ENCODE data around the gene LRRC31. TPM values are rescaled to one million over a fixed set of nuclear protein-coding genes. Genes with fewer than 3 reads are reported as not detected.

LRRC31 gene
- total and polyA plus RNA-seq, 4 donors = 0.08 to 1.0 (median 0.29) TPM

DNA sequence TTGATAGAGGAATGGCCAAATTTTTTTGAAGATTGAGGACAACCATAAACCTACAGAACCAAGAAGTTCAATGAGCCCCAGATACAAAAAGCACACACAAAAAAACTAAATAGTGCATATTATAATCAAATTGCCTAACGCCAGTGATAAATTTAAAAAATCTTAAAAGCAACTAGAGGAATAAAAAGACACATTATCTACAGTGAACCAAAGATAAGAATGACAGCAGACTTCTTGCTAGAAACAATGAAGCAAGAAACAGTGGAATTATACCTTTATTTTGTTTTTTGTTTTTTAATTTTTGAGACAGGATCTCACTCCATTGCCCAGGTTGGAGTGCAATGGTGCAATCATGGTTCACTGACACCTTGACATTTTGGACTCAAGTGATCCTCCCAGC, 31.7 kb upstream of the LRRC31 start:
- no peak for ATAC-seq (ENCODE audit: insufficient read depth, low FRiP score)
- WGBS, 2 donors = 100% methylated on average over 1 of the region's 1 CpG
- Histone ChIP-seq H3K36me3 (ENCODE audit: control insufficient read depth in 4 of 4, insufficient read depth in 4 of 4, low read length in 4 of 4) (no peaks in the 10 kb centered on the region), H3K9ac (ENCODE audit: insufficient read depth in 1 of 2, low read length in 2 of 2) (no peak overlapping the region), H3K4me1 (ENCODE audit: control insufficient read depth in 5 of 5, insufficient read depth in 5 of 5, low read length in 5 of 5) (peaks cover 0 to 9% (median 0%) of the 10 kb centered on the region in 5 donors), H3K27ac (ENCODE audit: low read depth in 1 of 2, low read length in 1 of 2) (no peak overlapping the region), H3K9me3 (ENCODE audit: control insufficient read depth in 4 of 4, insufficient read depth in 3 of 4, low read length in 3 of 4) (peaks cover 0 to 7% (median 5%) of the 10 kb centered on the region in 4 donors), H3K4me3 (no peak overlapping the region), H3K27me3 (ENCODE audit: control insufficient read depth in 3 of 3, insufficient read depth in 3 of 3, low read length in 2 of 3) (no peaks in the 10 kb centered on the region)
- TF ChIP-seq, protein P1, sequence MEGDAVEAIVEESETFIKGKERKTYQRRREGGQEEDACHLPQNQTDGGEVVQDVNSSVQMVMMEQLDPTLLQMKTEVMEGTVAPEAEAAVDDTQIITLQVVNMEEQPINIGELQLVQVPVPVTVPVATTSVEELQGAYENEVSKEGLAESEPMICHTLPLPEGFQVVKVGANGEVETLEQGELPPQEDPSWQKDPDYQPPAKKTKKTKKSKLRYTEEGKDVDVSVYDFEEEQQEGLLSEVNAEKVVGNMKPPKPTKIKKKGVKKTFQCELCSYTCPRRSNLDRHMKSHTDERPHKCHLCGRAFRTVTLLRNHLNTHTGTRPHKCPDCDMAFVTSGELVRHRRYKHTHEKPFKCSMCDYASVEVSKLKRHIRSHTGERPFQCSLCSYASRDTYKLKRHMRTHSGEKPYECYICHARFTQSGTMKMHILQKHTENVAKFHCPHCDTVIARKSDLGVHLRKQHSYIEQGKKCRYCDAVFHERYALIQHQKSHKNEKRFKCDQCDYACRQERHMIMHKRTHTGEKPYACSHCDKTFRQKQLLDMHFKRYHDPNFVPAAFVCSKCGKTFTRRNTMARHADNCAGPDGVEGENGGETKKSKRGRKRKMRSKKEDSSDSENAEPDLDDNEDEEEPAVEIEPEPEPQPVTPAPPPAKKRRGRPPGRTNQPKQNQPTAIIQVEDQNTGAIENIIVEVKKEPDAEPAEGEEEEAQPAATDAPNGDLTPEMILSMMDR (IDR thresholded peaks at IDR 0.05; ENCODE audit: control extremely low read depth, extremely low read depth) = no peak
- no peak for DNase-seq

DNA sequence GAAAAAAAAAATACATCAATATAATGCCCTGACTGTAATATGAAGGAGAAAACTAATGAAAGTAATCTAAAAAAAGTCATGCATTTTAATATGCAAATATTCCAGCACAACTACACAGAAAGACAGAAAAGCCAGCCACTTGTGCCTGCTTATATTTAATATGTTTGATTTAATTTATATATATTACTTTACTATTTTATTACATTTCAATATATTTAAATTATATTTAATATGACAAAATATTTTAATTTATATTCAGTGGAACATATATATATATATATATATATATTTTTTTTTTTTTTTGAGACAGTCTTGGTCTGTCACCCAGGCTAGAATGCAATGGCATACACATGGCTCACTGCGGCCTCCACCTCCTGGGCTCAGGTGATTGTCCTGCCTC, 27.5 kb upstream of the LRRC31 start:
- no peak for ATAC-seq (ENCODE audit: insufficient read depth, low FRiP score)
- no peak overlapping the region for H3K4me3 ChIP-seq
- WGBS, 2 donors = 92 to 98% methylated on average over 1 of the region's 1 CpG
- H3K36me3 ChIP-seq (ENCODE audit: control insufficient read depth in 4 of 4, insufficient read depth in 4 of 4, low read length in 4 of 4) = no peaks in the 10 kb centered on the region
- H3K9ac ChIP-seq (ENCODE audit: insufficient read depth in 1 of 2, low read length in 2 of 2) = no peak overlapping the region
- H3K9me3 ChIP-seq (ENCODE audit: control insufficient read depth in 4 of 4, insufficient read depth in 3 of 4, low read length in 3 of 4) = peaks cover 0 to 4% (median 2%) of the 10 kb centered on the region in 4 donors
- H3K4me1 ChIP-seq (ENCODE audit: control insufficient read depth in 5 of 5, insufficient read depth in 5 of 5, low read length in 5 of 5) = no peaks in the 10 kb centered on the region
- no peaks in the 10 kb centered on the region for H3K27me3 ChIP-seq (ENCODE audit: control insufficient read depth in 3 of 3, insufficient read depth in 3 of 3, low read length in 2 of 3)
- TF ChIP-seq, protein P1 (IDR thresholded peaks at IDR 0.05; ENCODE audit: control extremely low read depth, extremely low read depth) = no peak
- DNase-seq = no peak
- H3K27ac ChIP-seq (ENCODE audit: low read depth in 1 of 2, low read length in 1 of 2) = no peak overlapping the region

DNA sequence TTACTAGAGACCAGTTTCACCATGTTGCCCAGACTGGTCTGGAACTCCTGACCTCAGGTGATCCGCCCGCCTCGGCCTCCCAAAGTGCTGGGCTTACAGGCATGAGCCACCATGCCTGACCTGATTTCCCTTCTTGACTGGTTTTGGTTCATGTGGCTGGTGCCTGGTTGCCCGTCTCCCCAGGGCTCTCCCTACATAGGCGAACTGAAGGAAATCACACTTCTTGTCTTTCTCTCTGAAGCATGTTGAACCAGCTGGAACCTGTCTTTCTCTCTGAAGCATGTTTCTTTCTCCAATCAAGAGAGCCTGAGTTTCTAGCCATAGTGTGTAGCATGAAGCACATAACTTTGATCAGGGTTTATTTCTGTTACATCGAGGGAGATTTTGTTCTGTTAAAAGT, 25.3 kb upstream of the LRRC31 start:
- ATAC-seq (ENCODE audit: insufficient read depth, low FRiP score) = no peak

More for the DNA sequence above, 25.3 kb upstream of the LRRC31 start:
- Histone ChIP-seq H3K27me3 (ENCODE audit: control insufficient read depth in 3 of 3, insufficient read depth in 3 of 3, low read length in 2 of 3) (no peaks in the 10 kb centered on the region), H3K4me3 (no peak overlapping the region), H3K36me3 (ENCODE audit: control insufficient read depth in 4 of 4, insufficient read depth in 4 of 4, low read length in 4 of 4) (no peaks in the 10 kb centered on the region), H3K4me1 (ENCODE audit: control insufficient read depth in 5 of 5, insufficient read depth in 5 of 5, low read length in 5 of 5) (no peaks in the 10 kb centered on the region), H3K27ac (ENCODE audit: low read depth in 1 of 2, low read length in 1 of 2) (no peak overlapping the region), H3K9me3 (ENCODE audit: control insufficient read depth in 4 of 4, insufficient read depth in 3 of 4, low read length in 3 of 4) (peaks cover 0 to 2% (median 0%) of the 10 kb centered on the region in 4 donors), H3K9ac (ENCODE audit: insufficient read depth in 1 of 2, low read length in 2 of 2) (no peak overlapping the region)
- 72 to 78% methylated on average over 6 of the region's 6 CpGs for WGBS, 2 donors
- TF ChIP-seq, protein P1 (IDR thresholded peaks at IDR 0.05; ENCODE audit: control extremely low read depth, extremely low read depth) = no peak
- peak in 2 of 3 donors; percentile 38 to 63 for DNase-seq
